ENCODE data around the gene PIGN.

- TF ChIP-seq CTCF (IDR thresholded peaks at IDR 0.05) (no peak), POLR2AphosphoS5 (IDR thresholded peaks at IDR 0.05; ENCODE audit: low read depth, low read length) (no peak), SIN3A (IDR thresholded peaks at IDR 0.05; ENCODE audit: borderline replicate concordance, insufficient read depth, low read depth, low read length) (no peak), REST (IDR thresholded peaks at IDR 0.05; ENCODE audit: insufficient read depth in 1 of 2, low read depth in 2 of 2, low read length in 1 of 2) (no peak), TCF7L2 (IDR thresholded peaks at IDR 0.05; ENCODE audit: low read depth, low read length) (no peak)
Measured at GRCh38 chr18:62211325-62211828, 24.5 kb upstream of the PIGN start.
